ENCODE results near the gene CRYBG2.
A peak's percentile ranks its signal among the peaks of the same experiment; 100 is the strongest.
"Not testable (repeated sequence)": the region's sequence is repeated elsewhere in the genome, so short reads cannot be mapped to it uniquely, and the experiment has no call there.

Gene CRYBG2

DNA sequence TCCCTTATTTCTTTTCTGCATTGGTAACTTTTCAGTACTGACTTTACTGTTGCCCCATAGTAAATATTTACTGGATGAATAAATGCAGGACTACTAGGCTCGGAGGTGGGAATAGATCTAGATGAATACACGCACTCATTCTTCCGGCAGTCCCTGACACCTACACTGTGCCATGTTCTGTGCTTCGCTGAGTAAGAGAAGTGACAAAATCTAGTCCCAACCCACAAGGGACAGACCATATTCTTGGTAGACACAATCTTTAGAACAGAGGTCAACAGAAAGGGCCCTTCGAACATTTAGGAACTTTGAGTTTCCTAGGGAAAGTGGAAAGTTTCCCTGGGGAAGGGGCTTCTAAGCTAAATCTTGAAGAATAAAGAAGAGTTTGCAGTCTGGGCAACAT is 39.4 kb downstream of the CRYBG2 start:
- no peak overlapping the region for H3K27ac ChIP-seq

DNA sequence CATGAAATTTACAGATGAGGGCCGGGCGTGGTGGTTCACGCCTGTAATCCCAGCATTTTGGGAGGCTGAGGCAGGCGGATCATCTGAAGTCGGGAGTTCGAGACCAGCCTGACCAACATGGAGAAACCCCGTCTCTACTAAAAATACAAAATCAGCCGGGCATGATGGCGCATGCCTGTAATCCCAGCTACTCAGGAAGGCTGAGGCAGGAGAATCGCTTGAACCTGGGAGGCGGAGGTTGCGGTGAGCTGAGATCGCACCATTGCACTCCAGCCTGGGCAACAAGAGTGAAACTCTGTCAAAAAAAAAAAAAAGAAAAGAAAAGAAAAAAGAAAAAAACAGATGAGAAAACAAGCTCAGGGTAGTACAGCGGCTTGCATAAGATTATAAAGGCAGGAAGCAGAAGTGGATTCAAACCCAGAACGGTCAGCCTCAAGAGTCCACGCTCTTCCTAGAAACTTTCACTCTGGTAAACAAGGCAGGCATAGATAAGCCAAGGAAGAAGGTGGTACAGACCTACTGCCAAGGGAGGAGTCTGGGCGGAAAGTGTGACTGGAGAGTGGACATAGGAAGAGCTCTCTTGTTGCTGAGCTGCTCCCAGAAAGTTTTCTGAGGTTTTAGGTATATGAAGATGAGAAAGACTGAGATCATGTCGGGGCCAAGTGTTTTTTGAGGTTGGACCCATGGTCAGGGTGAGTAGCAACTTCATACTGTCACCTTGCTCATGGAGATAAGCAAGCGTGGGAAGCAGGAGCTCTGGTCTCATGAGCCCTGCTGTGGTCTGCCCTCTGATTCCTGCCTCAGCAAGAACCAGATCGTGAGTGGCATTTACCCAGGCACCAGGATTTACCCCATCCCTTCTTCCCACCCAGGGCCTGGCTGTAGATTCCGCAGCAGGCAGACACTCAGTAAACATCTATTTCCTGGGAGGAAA is 45.7 kb downstream of the CRYBG2 start:
- not testable (repeated sequence) for H3K27ac ChIP-seq

More for the DNA sequence above, 39.4 kb downstream of the CRYBG2 start:
- H3K4me3 ChIP-seq (ENCODE audit: low read depth, low read length), result no peak overlapping the region
- in situ Hi-C loops (cut with HindIII; ENCODE audit: low pct_ligation_motif_present, low sequenced_read_pairs), result no loop called here
- H3K27me3 ChIP-seq (replicated peaks), result no peaks in the 10 kb centered on the region
- no peak for DNase-seq
- TF ChIP-seq, protein P1, sequence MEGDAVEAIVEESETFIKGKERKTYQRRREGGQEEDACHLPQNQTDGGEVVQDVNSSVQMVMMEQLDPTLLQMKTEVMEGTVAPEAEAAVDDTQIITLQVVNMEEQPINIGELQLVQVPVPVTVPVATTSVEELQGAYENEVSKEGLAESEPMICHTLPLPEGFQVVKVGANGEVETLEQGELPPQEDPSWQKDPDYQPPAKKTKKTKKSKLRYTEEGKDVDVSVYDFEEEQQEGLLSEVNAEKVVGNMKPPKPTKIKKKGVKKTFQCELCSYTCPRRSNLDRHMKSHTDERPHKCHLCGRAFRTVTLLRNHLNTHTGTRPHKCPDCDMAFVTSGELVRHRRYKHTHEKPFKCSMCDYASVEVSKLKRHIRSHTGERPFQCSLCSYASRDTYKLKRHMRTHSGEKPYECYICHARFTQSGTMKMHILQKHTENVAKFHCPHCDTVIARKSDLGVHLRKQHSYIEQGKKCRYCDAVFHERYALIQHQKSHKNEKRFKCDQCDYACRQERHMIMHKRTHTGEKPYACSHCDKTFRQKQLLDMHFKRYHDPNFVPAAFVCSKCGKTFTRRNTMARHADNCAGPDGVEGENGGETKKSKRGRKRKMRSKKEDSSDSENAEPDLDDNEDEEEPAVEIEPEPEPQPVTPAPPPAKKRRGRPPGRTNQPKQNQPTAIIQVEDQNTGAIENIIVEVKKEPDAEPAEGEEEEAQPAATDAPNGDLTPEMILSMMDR (IDR thresholded peaks at IDR 0.05; ENCODE audit: low read depth, low read length, missing control alignments), result no peak
- H3K36me3 ChIP-seq (replicated peaks), result no peaks in the 10 kb centered on the region

DNA sequence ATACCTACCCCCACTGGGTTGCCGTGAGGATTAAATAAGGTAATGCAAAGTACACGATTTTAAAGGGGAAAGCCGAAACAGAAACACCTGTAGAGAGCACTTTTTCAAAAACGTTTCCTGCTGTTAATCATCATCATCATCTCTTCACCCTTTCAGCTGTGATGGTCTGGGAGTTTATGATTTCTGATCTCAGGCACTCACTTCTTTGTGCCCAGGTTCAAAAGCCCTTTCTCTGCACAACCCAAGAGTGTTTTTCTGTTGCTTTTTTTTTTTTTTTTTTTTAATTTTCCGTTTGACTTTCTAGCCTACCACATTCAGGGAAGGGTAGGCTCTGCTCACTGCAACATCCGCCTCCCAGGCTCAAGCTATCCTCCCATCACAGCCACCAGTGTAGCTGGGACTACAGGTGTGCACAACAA is 46.6 kb downstream of the CRYBG2 start:
- no peak for DNase-seq
- in situ Hi-C loops (cut with HindIII; ENCODE audit: low pct_ligation_motif_present, low sequenced_read_pairs), result no loop called here
- no peak overlapping the region for H3K27ac ChIP-seq
- H3K27me3 ChIP-seq (replicated peaks), result no peaks in the 10 kb centered on the region
- TF ChIP-seq, protein P1 (IDR thresholded peaks at IDR 0.05; ENCODE audit: low read depth, low read length, missing control alignments), result no peak
- H3K4me3 ChIP-seq (ENCODE audit: low read depth, low read length), result no peak overlapping the region
- H3K36me3 ChIP-seq (replicated peaks), result no peaks in the 10 kb centered on the region

More for the DNA sequence above, 45.7 kb downstream of the CRYBG2 start:
- in situ Hi-C loops (cut with HindIII; ENCODE audit: low pct_ligation_motif_present, low sequenced_read_pairs); H3K4me3 ChIP-seq (ENCODE audit: low read depth, low read length); H3K36me3 ChIP-seq (replicated peaks); H3K27me3 ChIP-seq (replicated peaks); DNase-seq: not testable (repeated sequence)

DNA sequence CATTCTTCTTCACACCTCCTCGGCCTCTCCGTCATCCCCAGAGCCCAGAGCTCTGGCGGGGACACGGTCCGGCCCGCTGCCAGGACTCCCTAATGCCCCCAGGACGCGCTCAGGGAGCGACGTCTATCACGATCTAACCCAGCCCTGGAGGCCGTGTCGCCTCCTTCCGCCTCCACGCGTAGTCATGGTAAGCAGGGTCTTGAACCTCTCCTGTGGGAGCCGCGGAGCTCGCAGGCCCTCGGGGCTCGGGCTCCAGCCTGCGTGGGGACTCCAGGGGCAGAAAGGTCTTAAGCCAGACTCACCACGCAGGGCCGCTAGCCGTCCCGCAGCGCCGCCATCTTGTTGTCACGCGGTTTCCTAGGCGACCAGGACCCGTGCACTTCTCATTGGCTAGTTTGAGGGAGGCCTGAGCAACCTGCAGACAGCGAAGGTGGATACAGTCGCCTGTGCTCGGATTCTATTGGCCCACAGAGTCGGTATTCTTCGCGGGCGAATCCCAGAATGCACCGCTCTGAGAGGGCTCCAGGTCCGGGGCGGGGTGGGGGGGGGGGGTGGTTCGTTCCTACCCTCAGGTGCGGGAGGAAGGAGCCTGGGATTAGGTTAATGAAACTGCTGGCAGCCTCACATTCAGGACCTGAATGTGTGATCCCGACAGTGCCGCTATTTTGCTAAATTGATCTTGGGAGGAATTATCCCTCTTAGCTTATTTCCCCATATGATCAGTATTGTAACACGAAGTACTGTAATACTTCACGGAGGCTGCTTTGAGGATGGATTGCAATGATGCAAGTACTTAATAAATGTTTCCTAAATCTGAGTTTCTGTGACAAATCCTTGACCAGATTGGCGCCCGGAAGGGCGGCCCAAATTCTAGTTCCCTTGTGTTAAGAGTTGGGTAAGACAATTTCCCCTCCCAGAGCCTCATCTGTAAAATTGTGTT is 47.4 kb downstream of the CRYBG2 start, which contains the start of gene UBXN11:
Gene UBXN11 (minus strand): TSS at position 347 of the 940 bp plus-strand sequence. CDS start 3,753 bp downstream, outside the sequence.
- DNase-seq, result peak; percentile 96
- peak within 1 kb of the TSS; percentile 57 for H3K27ac ChIP-seq
- no peaks in the 10 kb centered on the region for H3K27me3 ChIP-seq (replicated peaks)
- in situ Hi-C loops (cut with HindIII; ENCODE audit: low pct_ligation_motif_present, low sequenced_read_pairs), result no loop called here
- peak within 1 kb of the TSS; percentile 92 for H3K4me3 ChIP-seq (ENCODE audit: low read depth, low read length)
- no peaks in the 10 kb centered on the region for H3K36me3 ChIP-seq (replicated peaks)
- TF ChIP-seq, protein P1 (IDR thresholded peaks at IDR 0.05; ENCODE audit: low read depth, low read length, missing control alignments), result no peak

DNA sequence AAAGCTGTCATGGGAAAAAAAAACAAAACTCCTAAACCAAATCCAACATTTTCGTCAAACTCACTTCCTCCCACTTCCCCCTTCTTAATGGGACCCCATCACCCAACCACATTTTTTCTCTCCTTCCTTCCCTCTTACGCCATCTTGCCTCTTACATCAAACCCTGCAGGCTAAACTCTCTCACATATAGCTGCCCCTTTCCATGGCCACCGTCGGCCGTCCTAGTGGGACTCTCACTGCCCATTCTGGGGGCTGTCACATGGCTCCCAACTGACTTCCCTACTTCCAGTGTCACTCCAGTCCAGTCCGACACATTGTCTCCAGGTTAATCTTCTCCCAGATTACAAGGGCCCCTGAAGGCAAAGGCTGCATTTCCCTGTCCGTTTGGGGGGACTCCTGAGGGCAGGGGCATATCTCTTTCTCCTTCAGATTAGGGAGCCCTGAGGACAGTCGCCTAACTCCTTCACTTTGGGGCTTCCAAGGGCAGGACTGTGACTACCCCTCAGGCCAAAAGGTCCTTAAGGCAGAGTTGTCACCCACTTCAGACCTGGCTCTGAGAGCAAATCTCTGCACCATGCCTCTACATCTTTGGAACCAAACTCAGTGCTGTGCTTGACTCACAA is 48.2 kb downstream of the CRYBG2 start:
- no peak for DNase-seq
- no peaks in the 10 kb centered on the region for H3K36me3 ChIP-seq (replicated peaks)
- in situ Hi-C loops (cut with HindIII; ENCODE audit: low pct_ligation_motif_present, low sequenced_read_pairs), result no loop called here
- peak overlapping the region; percentile 57 for H3K27ac ChIP-seq
- TF ChIP-seq, protein P1 (IDR thresholded peaks at IDR 0.05; ENCODE audit: low read depth, low read length, missing control alignments), result no peak
- no peaks in the 10 kb centered on the region for H3K27me3 ChIP-seq (replicated peaks)
- H3K4me3 ChIP-seq (ENCODE audit: low read depth, low read length), result peak overlapping the region; percentile 92
